Keratinocyte (primary cell): ENCODE data around the gene DRG1. TPM values are rescaled to one million over a fixed set of nuclear protein-coding genes. Genes with fewer than 3 reads are reported as not detected.

Source experiments
- DNase-seq: peaks from one replicate; pipeline ENCODE4 v3.0.0-alpha.2; 2011; ENCODE audit warnings: low read depth, missing footprints, low spot score
- FAIRE-seq: peaks from 2 replicates; lab custom pipeline; 2011; peaks lifted over from hg19 to GRCh38; lab: Jason Lieb, UNC
- H2AFZ ChIP-seq: 2 replicates; pipeline ENCODE4 v1.6.0; 2012; ENCODE audit warnings: low read length, control low read depth, inconsistent platforms; ENCODE audit not compliant: control insufficient read depth
- H3K27ac ChIP-seq: 2 replicates; pipeline ENCODE4 v1.5.1; 2011; ENCODE audit warnings: low read length; ENCODE audit not compliant: control insufficient read depth, insufficient read depth
- H3K27me3 ChIP-seq: 3 replicates; pipeline ENCODE4 v1.6.0; 2011; ENCODE audit warnings: low read length; ENCODE audit not compliant: control insufficient read depth, insufficient read depth; ENCODE audit errors: extremely low read depth
- H3K36me3 ChIP-seq, 2 experiments: 2 replicates in 1 of 2; 3 replicates in 1 of 2; pipeline ENCODE4 v1.5.1; 2011; ENCODE audit warnings: low read length in 2 of 2, mild to moderate bottlenecking in 1 of 2; ENCODE audit not compliant: control insufficient read depth in 2 of 2, insufficient read depth in 2 of 2; ENCODE audit errors: extremely low read depth in 1 of 2
- H3K4me1 ChIP-seq: 3 replicates; pipeline ENCODE4 v1.5.1; 2011; ENCODE audit warnings: low read length; ENCODE audit not compliant: control insufficient read depth, insufficient read depth; ENCODE audit errors: extremely low read depth
- H3K4me2 ChIP-seq: 3 replicates; pipeline ENCODE4 v1.6.0; 2011; ENCODE audit warnings: low read depth, low read length; ENCODE audit not compliant: control insufficient read depth, insufficient read depth; ENCODE audit errors: extremely low read depth
- H3K4me3 ChIP-seq, 3 experiments: fragments of 200-600 bp in 1 of 3; sonication (generic) in 1 of 3; 2 replicates in 2 of 3; 3 replicates in 1 of 3; pipeline ENCODE4 v1.5.1; 2011 to 2016; ENCODE audit warnings: low read length in 3 of 3, mild to moderate bottlenecking in 3 of 3, control low read depth in 2 of 3, inconsistent platforms in 1 of 3, low read depth in 1 of 3, mixed read lengths in 1 of 3, mixed run types in 1 of 3, moderate library complexity in 1 of 3; ENCODE audit not compliant: control insufficient read depth in 2 of 3, insufficient read depth in 2 of 3; ENCODE audit errors: extremely low read depth in 1 of 3
- H3K79me2 ChIP-seq: 2 replicates; pipeline ENCODE4 v1.6.0; 2012; ENCODE audit warnings: low read length; ENCODE audit not compliant: control insufficient read depth, insufficient read depth
- H3K9ac ChIP-seq: 3 replicates; pipeline ENCODE4 v1.6.0; 2011; ENCODE audit warnings: low read length; ENCODE audit not compliant: control insufficient read depth, insufficient read depth; ENCODE audit errors: extremely low read depth
- H3K9me1 ChIP-seq: 3 replicates; pipeline ENCODE4 v1.6.0; 2011; ENCODE audit warnings: low read length; ENCODE audit not compliant: control insufficient read depth, insufficient read depth; ENCODE audit errors: extremely low read depth
- H3K9me3 ChIP-seq: 2 replicates; pipeline ENCODE4 v1.5.1; 2012; ENCODE audit warnings: low read depth, low read length; ENCODE audit not compliant: control insufficient read depth
- H4K20me1 ChIP-seq: 3 replicates; pipeline ENCODE4 v1.6.0; 2011; ENCODE audit warnings: low read length; ENCODE audit not compliant: control insufficient read depth, insufficient read depth; ENCODE audit errors: extremely low read depth
- EZH2 ChIP-seq: IDR thresholded peaks from one replicate; pipeline ENCODE4 v1.6.1; 2012; ENCODE audit warnings: inconsistent platforms, mild to moderate bottlenecking, low read length, moderate library complexity
- dilution Hi-C: fragments of 300-500 bp; cut with MboI; formaldehyde crosslinking; loops from one replicate; pipeline ENCODE4 v1.7.0; 2020; ENCODE audit warnings: low sequenced_read_pairs; ENCODE audit not compliant: extremely low pct_ligation_motif_present
- polyA plus RNA-seq, 5 experiments: library from polyadenylated mRNA; depleted of rRNA in 3 of 5; stranded (reverse) in 3 of 5; stranded (forward) in 1 of 5; unstranded in 1 of 5; fragments of >200 nt; gene quantifications; 1 replicate in 1 of 5; 2 replicates in 3 of 5; 3 replicates in 1 of 5; pipeline versions ENCODE4 v1.2.1 to v1.2.3, GENCODE V29; 2011 to 2012; ENCODE audit warnings: missing spikeins in 2 of 5, low read depth in 1 of 5, low replicate concordance in 1 of 5
- TF ChIP-seq, protein P1 (sequence below), 3 experiments: IDR thresholded peaks in 1 of 3; conservative IDR thresholded peaks in 1 of 3; optimal IDR thresholded peaks in 1 of 3; 2 replicates in 2 of 3; 3 replicates in 1 of 3; pipeline versions ENCODE3 to v1.5.1; 2011; ENCODE audit warnings: low read length in 3 of 3, mild to moderate bottlenecking in 3 of 3, moderate library complexity in 2 of 3, control low read depth in 1 of 3, inconsistent platforms in 1 of 3; ENCODE audit not compliant: insufficient read depth in 2 of 3; ENCODE audit errors: extremely low read depth in 1 of 3

Gene DRG1
- polyA plus RNA-seq, 1 donor (not counting 4 experiments of a cell fraction or from before 2014, with no cell fraction given) = 87.4 TPM

DNA sequence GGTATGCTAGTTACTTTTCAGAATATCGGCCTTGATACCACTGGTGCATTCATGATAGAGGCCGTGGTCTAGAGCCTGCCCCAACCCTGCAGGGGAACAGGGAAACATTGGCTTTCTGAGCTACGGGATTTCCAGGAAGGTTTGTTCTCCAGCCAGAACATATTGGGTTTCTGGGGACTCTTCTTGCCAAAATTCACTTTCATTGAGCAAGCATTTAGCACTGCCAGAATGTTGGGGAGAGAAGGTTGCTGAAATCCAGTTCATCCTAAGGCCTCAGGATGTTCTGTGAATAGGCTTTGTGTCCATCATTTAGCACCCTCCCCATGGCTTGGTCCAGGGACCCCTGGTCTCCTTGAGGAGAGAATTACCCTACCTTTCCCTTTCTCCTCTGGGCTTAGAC lies 36.7 kb downstream of the DRG1 start:
- no peak overlapping the region for H3K27ac ChIP-seq
- dilution Hi-C loops = no loop called here

DNA sequence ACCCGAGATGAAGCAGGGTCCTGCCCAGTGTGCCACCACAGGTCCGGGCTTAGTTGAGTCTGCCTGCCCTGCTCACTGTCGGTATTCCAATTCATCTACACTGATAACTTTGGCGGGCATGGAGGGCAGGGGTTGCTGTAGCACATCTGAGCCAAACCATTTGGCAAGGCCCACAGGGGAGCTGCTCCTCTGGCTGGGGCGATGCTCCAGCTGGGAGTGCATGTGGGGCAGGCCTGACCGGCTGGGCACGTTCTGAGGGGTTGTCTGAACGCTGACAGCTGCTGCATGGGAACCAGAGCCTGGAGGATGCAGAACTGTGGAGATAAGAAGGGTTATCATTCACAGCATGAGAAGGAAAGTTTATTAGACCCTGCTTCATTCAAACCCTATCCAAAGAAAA lies 40.4 kb downstream of the DRG1 start:
- FAIRE-seq = no peak

More for the DNA sequence above, 36.7 kb downstream of the DRG1 start:
- no peak for FAIRE-seq
- Histone ChIP-seq H4K20me1 (no peaks in the 10 kb centered on the region), H3K4me3 (no peak overlapping the region), H3K9me3 (no peaks in the 10 kb centered on the region), H3K9me1 (no peaks in the 10 kb centered on the region), H3K27me3 (no peaks in the 10 kb centered on the region), H2AFZ (no peak overlapping the region), H3K4me1 (peaks cover 13% of the 10 kb centered on the region), H3K9ac (no peak overlapping the region), H3K36me3 (peaks cover 35 to 37% of the 10 kb centered on the region in 2 experiments), H3K4me2 (no peak overlapping the region), H3K79me2 (no peaks in the 10 kb centered on the region)
- TF ChIP-seq, protein P1, sequence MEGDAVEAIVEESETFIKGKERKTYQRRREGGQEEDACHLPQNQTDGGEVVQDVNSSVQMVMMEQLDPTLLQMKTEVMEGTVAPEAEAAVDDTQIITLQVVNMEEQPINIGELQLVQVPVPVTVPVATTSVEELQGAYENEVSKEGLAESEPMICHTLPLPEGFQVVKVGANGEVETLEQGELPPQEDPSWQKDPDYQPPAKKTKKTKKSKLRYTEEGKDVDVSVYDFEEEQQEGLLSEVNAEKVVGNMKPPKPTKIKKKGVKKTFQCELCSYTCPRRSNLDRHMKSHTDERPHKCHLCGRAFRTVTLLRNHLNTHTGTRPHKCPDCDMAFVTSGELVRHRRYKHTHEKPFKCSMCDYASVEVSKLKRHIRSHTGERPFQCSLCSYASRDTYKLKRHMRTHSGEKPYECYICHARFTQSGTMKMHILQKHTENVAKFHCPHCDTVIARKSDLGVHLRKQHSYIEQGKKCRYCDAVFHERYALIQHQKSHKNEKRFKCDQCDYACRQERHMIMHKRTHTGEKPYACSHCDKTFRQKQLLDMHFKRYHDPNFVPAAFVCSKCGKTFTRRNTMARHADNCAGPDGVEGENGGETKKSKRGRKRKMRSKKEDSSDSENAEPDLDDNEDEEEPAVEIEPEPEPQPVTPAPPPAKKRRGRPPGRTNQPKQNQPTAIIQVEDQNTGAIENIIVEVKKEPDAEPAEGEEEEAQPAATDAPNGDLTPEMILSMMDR (optimal IDR thresholded peaks at IDR 0.05 in 1 of 3, IDR thresholded peaks at IDR 0.05 in 1 of 3, conservative IDR thresholded peaks at IDR 0.05 in 1 of 3; ENCODE audit: extremely low read depth in 1 of 3, insufficient read depth in 2 of 3, low read length in 3 of 3) = no peak
- no peak for TF ChIP-seq EZH2
- DNase-seq = no peak

More for the DNA sequence above, 40.4 kb downstream of the DRG1 start:
- no peaks in the 10 kb centered on the region for H3K9me1 ChIP-seq
- H3K9me3 ChIP-seq = no peaks in the 10 kb centered on the region
- H3K36me3 ChIP-seq = peaks cover 34 to 37% of the 10 kb centered on the region in 2 experiments
- no peak overlapping the region for H3K27ac ChIP-seq
- peaks cover 13% of the 10 kb centered on the region for H3K4me1 ChIP-seq
- no peak for TF ChIP-seq EZH2
- TF ChIP-seq, protein P1 (optimal IDR thresholded peaks at IDR 0.05 in 1 of 3, IDR thresholded peaks at IDR 0.05 in 1 of 3, conservative IDR thresholded peaks at IDR 0.05 in 1 of 3; ENCODE audit: extremely low read depth in 1 of 3, insufficient read depth in 2 of 3, low read length in 3 of 3) = no peak
- no peaks in the 10 kb centered on the region for H3K27me3 ChIP-seq
- H4K20me1 ChIP-seq = no peaks in the 10 kb centered on the region
- no peak overlapping the region for H2AFZ ChIP-seq
- no peak overlapping the region for H3K4me2 ChIP-seq
- H3K9ac ChIP-seq = no peak overlapping the region
- no peak for DNase-seq
- no peaks in the 10 kb centered on the region for H3K79me2 ChIP-seq
- dilution Hi-C loops = no loop called here
- H3K4me3 ChIP-seq = no peak overlapping the region
